Measurements from ENCODE around the gene COPZ2.

GRCh38 chr17:48002266-48002915 lies 35.2 kb downstream of the COPZ2 start:
- no peak for TF ChIP-seq CTCF (IDR thresholded peaks at IDR 0.05)
- no peak for TF ChIP-seq EP300 (IDR thresholded peaks at IDR 0.05)
